WTC11 (cell line): ENCODE data around the gene MTG1. TPM values are rescaled to one million over a fixed set of nuclear protein-coding genes. Genes with fewer than 3 reads are reported as not detected.

ENCODE experiments used
- ATAC-seq: fragments of 200-7000 bp; cut with Tn5 transposase; 2 replicates; pipeline ENCODE4 v1.10.0; 2021; ENCODE audit warnings: mild to moderate bottlenecking, moderate library complexity
- CTCF ChIA-PET: fragments of 300-600 bp; sonication (Branson Sonifier 250); formaldehyde crosslinking; loops from one replicate; lab custom pipeline; 2021; ENCODE audit warnings: antibody characterized with exemption; lab: Charles Lee
- POLR2A ChIA-PET: fragments of 350-600 bp; sonication (Branson Sonifier 250); formaldehyde crosslinking; loops from one replicate; lab custom pipeline; 2021; ENCODE audit warnings: antibody characterized with exemption; lab: Charles Lee
- DNase-seq: peaks from one replicate; pipeline ENCODE4 v3.0.0; 2021; ENCODE audit warnings: low spot score
- H3K27ac Mint-ChIP-seq: 2 replicates; pipeline ENCODE4 v1.8.0; 2021; ENCODE audit warnings: mixed read lengths
- H3K27me3 Mint-ChIP-seq: 2 replicates; pipeline ENCODE4 v1.8.0; 2021; ENCODE audit warnings: low read depth, mild to moderate bottlenecking, moderate library complexity, mixed read lengths
- H3K36me3 Mint-ChIP-seq: 2 replicates; pipeline ENCODE4 v1.8.0; 2021; ENCODE audit warnings: mixed read lengths
- H3K4me1 Mint-ChIP-seq: 2 replicates; pipeline ENCODE4 v1.8.0; 2022; ENCODE audit warnings: mixed read lengths
- H3K4me3 Mint-ChIP-seq: 2 replicates; pipeline ENCODE4 v1.8.0; 2021; ENCODE audit warnings: mild to moderate bottlenecking, moderate library complexity, mixed read lengths
- H3K9me3 Mint-ChIP-seq: 2 replicates; pipeline ENCODE4 v1.8.0; 2021; ENCODE audit warnings: mixed read lengths
- AFF4 ChIP-seq: sonication (generic); formaldehyde crosslinking; IDR thresholded peaks from 2 replicates; pipeline ENCODE4 v1.8.1; 2023; ENCODE audit warnings: mild to moderate bottlenecking, missing genetic modification reagents, borderline replicate concordance
- CREM ChIP-seq: sonication (generic); formaldehyde crosslinking; IDR thresholded peaks from 2 replicates; pipeline ENCODE4 v1.8.1; 2022; ENCODE audit warnings: mild to moderate bottlenecking, missing genetic modification reagents, moderate library complexity
- MXD4 ChIP-seq: fragments of 250-450 bp; sonication (Bioruptor Pico); IDR thresholded peaks from 2 replicates; pipeline ENCODE4 v1.8.0; 2021; ENCODE audit warnings: mild to moderate bottlenecking, moderate library complexity, borderline replicate concordance
- MYBL2 ChIP-seq: sonication (generic); formaldehyde crosslinking; IDR thresholded peaks from 2 replicates; pipeline ENCODE4 v1.8.1; 2023; ENCODE audit warnings: mild to moderate bottlenecking, moderate library complexity, missing genetic modification reagents
- OVOL2 ChIP-seq: fragments of 250-450 bp; sonication (Bioruptor Pico); IDR thresholded peaks from 2 replicates; pipeline ENCODE4 v1.9.0; 2021; ENCODE audit warnings: mild to moderate bottlenecking, borderline replicate concordance
- SP1 ChIP-seq: sonication (generic); formaldehyde crosslinking; conservative IDR thresholded peaks from 2 replicates; pipeline ENCODE4 v1.8.1; 2022; ENCODE audit warnings: missing genetic modification reagents
- TP53 ChIP-seq: sonication (generic); formaldehyde crosslinking; IDR thresholded peaks from 2 replicates; pipeline ENCODE4 v1.8.1; 2023; ENCODE audit warnings: mild to moderate bottlenecking, missing genetic modification reagents
- USF1 ChIP-seq: sonication (generic); formaldehyde crosslinking; IDR thresholded peaks from 2 replicates; pipeline ENCODE4 v1.8.0; 2022; ENCODE audit warnings: mild to moderate bottlenecking, missing genetic modification reagents
- ZMAT4 ChIP-seq: fragments of 250-450 bp; sonication (Bioruptor Pico); IDR thresholded peaks from 2 replicates; pipeline ENCODE4 v1.9.0; 2021; ENCODE audit warnings: mild to moderate bottlenecking
- ZNF121 ChIP-seq: sonication (generic); formaldehyde crosslinking; IDR thresholded peaks from 2 replicates; pipeline ENCODE4 v1.8.0; 2023; ENCODE audit warnings: missing genetic modification reagents
- ZNF423 ChIP-seq: fragments of 250-450 bp; sonication (Bioruptor Pico); IDR thresholded peaks from 2 replicates; pipeline ENCODE4 v2.1.2; 2022; ENCODE audit warnings: mild to moderate bottlenecking, moderate library complexity
- total RNA-seq: library from RNA; stranded (reverse); gene quantifications from 3 replicates; pipeline ENCODE4 v1.2.3, GENCODE V29; 2021

The MTG1 gene
- total RNA-seq, 1 experiment from 2014 or later, result 63.0 TPM

- TF ChIP-seq MYBL2 (CRISPR knock-in tag), result no peak
- TF ChIP-seq ZNF423, result no peak
- no peak for TF ChIP-seq AFF4 (CRISPR knock-in tag)
- no peak for TF ChIP-seq ZMAT4 (CRISPR knock-in tag)
- TF ChIP-seq CREM (CRISPR knock-in tag), result no peak
- no peak for TF ChIP-seq USF1 (CRISPR knock-in tag)
- TF ChIP-seq ZNF121 (CRISPR knock-in tag), result no peak
- no peak for TF ChIP-seq OVOL2
- CTCF ChIA-PET, result no interaction called here
- Mint-ChIP-seq H3K36me3 (peaks cover 74% of the 10 kb centered on the region), H3K27me3 (no peaks in the 10 kb centered on the region), H3K4me3 (no peak overlapping the region), H3K9me3 (no peaks in the 10 kb centered on the region), H3K27ac (peak overlapping the region; percentile 82), H3K4me1 (no peaks in the 10 kb centered on the region)
- no peak for ATAC-seq
- POLR2A ChIA-PET, result no interaction called here
- DNase-seq, result no peak
These were observed 9.8 kb downstream of the MTG1 start for GRCh38 chr10:133403784-133404183.

- H3K27ac Mint-ChIP-seq, result no peak overlapping the region
- ATAC-seq, result no peak
- no peak overlapping the region for H3K4me3 Mint-ChIP-seq
- no peaks in the 10 kb centered on the region for H3K27me3 Mint-ChIP-seq
- H3K9me3 Mint-ChIP-seq, result peaks cover 12% of the 10 kb centered on the region
- ChIA-PET POLR2A (no interaction called here), CTCF (no interaction called here)
- TF ChIP-seq MXD4 (CRISPR knock-in tag), result no peak
- TF ChIP-seq, all 79 proteins: peak for 0
- H3K4me1 Mint-ChIP-seq, result no peaks in the 10 kb centered on the region
- no peak for DNase-seq
- peaks cover 74% of the 10 kb centered on the region for H3K36me3 Mint-ChIP-seq
These were observed 11.3 kb downstream of the MTG1 start for GRCh38 chr10:133405272-133405671.

GRCh38 chr10:133405844-133406527, 12.0 kb downstream of the MTG1 start:
- H3K4me1 Mint-ChIP-seq, result no peaks in the 10 kb centered on the region
- peaks cover 77% of the 10 kb centered on the region for H3K36me3 Mint-ChIP-seq
- ATAC-seq (no peak), DNase-seq (no peak)
- ChIA-PET CTCF (no interaction called here), POLR2A (no interaction called here)
- no peak overlapping the region for H3K4me3 Mint-ChIP-seq
- TF ChIP-seq SP1 (no peak), ZNF121 (CRISPR knock-in tag) (0 out of 2 replicates have a peak, but pooled peaks have one; percentile 40)
- peaks cover 19% of the 10 kb centered on the region for H3K9me3 Mint-ChIP-seq
- no peaks in the 10 kb centered on the region for H3K27me3 Mint-ChIP-seq
- no peak overlapping the region for H3K27ac Mint-ChIP-seq

- ChIA-PET POLR2A (no interaction called here), CTCF (no interaction called here)
- H3K36me3 Mint-ChIP-seq, result peaks cover 84% of the 10 kb centered on the region
- H3K27ac Mint-ChIP-seq, result no peak overlapping the region
- H3K4me1 Mint-ChIP-seq, result no peaks in the 10 kb centered on the region
- H3K27me3 Mint-ChIP-seq, result peaks cover 7% of the 10 kb centered on the region
- no peak for ATAC-seq
- TF ChIP-seq TP53 (CRISPR knock-in tag), result no peak
- TF ChIP-seq, all 79 proteins: peak for 0
- no peak overlapping the region for H3K4me3 Mint-ChIP-seq
- H3K9me3 Mint-ChIP-seq, result peaks cover 55% of the 10 kb centered on the region
- DNase-seq, result no peak
These were observed 17.8 kb downstream of the MTG1 start for GRCh38 chr10:133411523-133412380.
